Measurements from ENCODE around the gene OR2T33.
"Not testable (repeated sequence)": the region's sequence is repeated elsewhere in the genome, so short reads cannot be mapped to it uniquely, and the experiment has no call there.

Gene OR2T33

DNA sequence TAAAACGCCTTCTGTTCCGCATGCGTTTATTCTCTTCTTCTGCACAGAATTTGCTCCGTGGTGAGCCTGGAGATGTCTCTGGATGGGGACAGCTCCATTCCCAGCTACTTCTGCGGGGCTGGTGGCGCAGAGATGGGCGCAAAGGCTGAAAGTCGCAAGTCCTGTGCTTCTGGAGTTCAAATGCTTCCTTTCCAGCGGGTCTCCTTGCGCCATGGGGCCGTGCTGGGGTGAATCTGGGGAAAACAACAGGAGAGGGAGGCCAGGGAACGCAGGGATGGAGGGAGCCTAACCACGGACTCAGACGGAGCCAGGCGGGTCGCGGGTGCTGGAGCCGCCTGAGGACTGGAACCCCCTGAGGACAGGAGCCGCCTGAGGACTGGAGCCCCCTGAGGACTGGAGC is 28.3 kb upstream of the OR2T33 start:
- Histone ChIP-seq H3K9me2 (replicated peaks; ENCODE audit: insufficient read depth, low read length) (no peaks in the 10 kb centered on the region), H3K4me3 (ENCODE audit: low read length) (no peak overlapping the region), H3K79me2 (ENCODE audit: low read length) (no peaks in the 10 kb centered on the region), H3K9me3 (replicated peaks; ENCODE audit: insufficient read depth, low read length) (no peaks in the 10 kb centered on the region), H3F3A (ENCODE audit: insufficient read depth, low read length) (no peaks in the 10 kb centered on the region), H2AFZ (ENCODE audit: low read length) (no peak overlapping the region), H3K9ac (ENCODE audit: low read length) (no peak overlapping the region), H3K36me3 (replicated peaks; ENCODE audit: insufficient read depth, low read length) (no peaks in the 10 kb centered on the region), H3K4me1 (ENCODE audit: low read length) (no peaks in the 10 kb centered on the region), H3K27me3 (replicated peaks; ENCODE audit: insufficient read depth, low read length) (no peaks in the 10 kb centered on the region), H4K20me1 (ENCODE audit: insufficient read depth, low read length) (no peaks in the 10 kb centered on the region), H3K27ac (ENCODE audit: low read length) (no peak overlapping the region), H3K4me2 (ENCODE audit: low read depth, low read length) (no peak overlapping the region)
- DNase-seq: no peak
- no peak for TF ChIP-seq EZH2phosphoT487 (IDR thresholded peaks at IDR 0.05; ENCODE audit: low read length)
- TF ChIP-seq, protein P1, sequence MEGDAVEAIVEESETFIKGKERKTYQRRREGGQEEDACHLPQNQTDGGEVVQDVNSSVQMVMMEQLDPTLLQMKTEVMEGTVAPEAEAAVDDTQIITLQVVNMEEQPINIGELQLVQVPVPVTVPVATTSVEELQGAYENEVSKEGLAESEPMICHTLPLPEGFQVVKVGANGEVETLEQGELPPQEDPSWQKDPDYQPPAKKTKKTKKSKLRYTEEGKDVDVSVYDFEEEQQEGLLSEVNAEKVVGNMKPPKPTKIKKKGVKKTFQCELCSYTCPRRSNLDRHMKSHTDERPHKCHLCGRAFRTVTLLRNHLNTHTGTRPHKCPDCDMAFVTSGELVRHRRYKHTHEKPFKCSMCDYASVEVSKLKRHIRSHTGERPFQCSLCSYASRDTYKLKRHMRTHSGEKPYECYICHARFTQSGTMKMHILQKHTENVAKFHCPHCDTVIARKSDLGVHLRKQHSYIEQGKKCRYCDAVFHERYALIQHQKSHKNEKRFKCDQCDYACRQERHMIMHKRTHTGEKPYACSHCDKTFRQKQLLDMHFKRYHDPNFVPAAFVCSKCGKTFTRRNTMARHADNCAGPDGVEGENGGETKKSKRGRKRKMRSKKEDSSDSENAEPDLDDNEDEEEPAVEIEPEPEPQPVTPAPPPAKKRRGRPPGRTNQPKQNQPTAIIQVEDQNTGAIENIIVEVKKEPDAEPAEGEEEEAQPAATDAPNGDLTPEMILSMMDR (IDR thresholded peaks at IDR 0.05; ENCODE audit: low read length): no peak
- no peak for TF ChIP-seq EZH2 (optimal IDR thresholded peaks at IDR 0.05; ENCODE audit: low read depth, low read length)

DNA sequence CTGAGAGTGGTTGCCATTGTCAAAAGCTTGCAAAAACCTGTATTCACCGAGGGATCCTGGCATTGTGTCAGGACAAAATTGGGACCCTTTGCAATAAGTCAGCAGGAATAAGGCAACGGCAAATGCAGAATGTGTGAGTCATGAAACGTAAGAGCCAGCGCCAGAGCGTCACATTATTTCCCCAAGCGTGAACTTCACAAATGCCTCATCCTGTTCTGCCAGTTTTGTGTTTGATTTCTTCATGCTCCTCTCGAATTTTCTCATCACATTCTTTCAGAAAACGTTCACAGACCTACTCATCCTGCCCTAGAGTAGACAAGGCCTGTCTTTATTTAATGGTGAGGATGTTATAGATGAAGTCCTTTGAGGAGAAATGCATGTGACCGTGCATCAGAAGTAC is 27.9 kb upstream of the OR2T33 start:
- H3K9ac ChIP-seq (ENCODE audit: low read length); H4K20me1 ChIP-seq (ENCODE audit: insufficient read depth, low read length); H3K27ac ChIP-seq (ENCODE audit: low read length); H3K4me2 ChIP-seq (ENCODE audit: low read depth, low read length); H2AFZ ChIP-seq (ENCODE audit: low read length); H3K9me3 ChIP-seq (replicated peaks; ENCODE audit: insufficient read depth, low read length); H3K9me2 ChIP-seq (replicated peaks; ENCODE audit: insufficient read depth, low read length); H3K4me3 ChIP-seq (ENCODE audit: low read length); H3K27me3 ChIP-seq (replicated peaks; ENCODE audit: insufficient read depth, low read length); H3F3A ChIP-seq (ENCODE audit: insufficient read depth, low read length); H3K4me1 ChIP-seq (ENCODE audit: low read length); H3K79me2 ChIP-seq (ENCODE audit: low read length); DNase-seq; H3K36me3 ChIP-seq (replicated peaks; ENCODE audit: insufficient read depth, low read length): not testable (repeated sequence)

DNA sequence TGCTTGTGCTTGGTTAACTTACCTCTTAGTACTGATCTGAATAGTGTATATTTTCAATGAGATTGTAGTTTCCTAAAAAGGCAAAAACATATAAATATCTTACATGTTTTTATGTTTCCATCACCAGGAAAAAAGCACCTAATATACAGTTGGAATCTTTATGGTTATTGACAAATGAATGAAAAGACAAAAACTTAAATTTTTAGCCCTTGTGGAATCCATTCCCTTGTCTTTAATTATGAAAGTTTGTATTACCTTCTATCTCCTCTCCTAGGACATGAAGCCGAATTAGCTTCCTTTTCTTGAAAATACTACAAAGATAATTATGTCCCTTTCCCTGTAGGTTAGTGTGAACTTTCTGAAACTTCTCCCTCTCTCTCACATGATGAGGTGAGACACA is 25.5 kb upstream of the OR2T33 start, which contains the start of gene OR2T12:
TSS of gene OR2T12 (minus strand) at position 101 of the 400 bp plus-strand sequence. CDS start 7,846 bp downstream, outside the sequence.
- H3K9me3 ChIP-seq (replicated peaks; ENCODE audit: insufficient read depth, low read length): no peaks in the 10 kb centered on the region
- no peaks in the 10 kb centered on the region for H3K79me2 ChIP-seq (ENCODE audit: low read length)
- no peaks in the 10 kb centered on the region for H3K27me3 ChIP-seq (replicated peaks; ENCODE audit: insufficient read depth, low read length)
- no peaks in the 10 kb centered on the region for H4K20me1 ChIP-seq (ENCODE audit: insufficient read depth, low read length)
- H3K9me2 ChIP-seq (replicated peaks; ENCODE audit: insufficient read depth, low read length): no peaks in the 10 kb centered on the region
- H3K4me3 ChIP-seq (ENCODE audit: low read length): no peak within 1 kb of the TSS
- no peak within 1 kb of the TSS for H3K27ac ChIP-seq (ENCODE audit: low read length)
- TF ChIP-seq EZH2 (optimal IDR thresholded peaks at IDR 0.05; ENCODE audit: low read depth, low read length) (no peak), EZH2phosphoT487 (IDR thresholded peaks at IDR 0.05; ENCODE audit: low read length) (no peak)
- TF ChIP-seq, protein P1 (IDR thresholded peaks at IDR 0.05; ENCODE audit: low read length): no peak
- no peak within 1 kb of the TSS for H2AFZ ChIP-seq (ENCODE audit: low read length)
- no peaks in the 10 kb centered on the region for H3F3A ChIP-seq (ENCODE audit: insufficient read depth, low read length)
- no peak for DNase-seq
- H3K4me2 ChIP-seq (ENCODE audit: low read depth, low read length): no peak within 1 kb of the TSS
- no peak within 1 kb of the TSS for H3K9ac ChIP-seq (ENCODE audit: low read length)
- H3K36me3 ChIP-seq (replicated peaks; ENCODE audit: insufficient read depth, low read length): no peaks in the 10 kb centered on the region
- H3K4me1 ChIP-seq (ENCODE audit: low read length): no peaks in the 10 kb centered on the region

DNA sequence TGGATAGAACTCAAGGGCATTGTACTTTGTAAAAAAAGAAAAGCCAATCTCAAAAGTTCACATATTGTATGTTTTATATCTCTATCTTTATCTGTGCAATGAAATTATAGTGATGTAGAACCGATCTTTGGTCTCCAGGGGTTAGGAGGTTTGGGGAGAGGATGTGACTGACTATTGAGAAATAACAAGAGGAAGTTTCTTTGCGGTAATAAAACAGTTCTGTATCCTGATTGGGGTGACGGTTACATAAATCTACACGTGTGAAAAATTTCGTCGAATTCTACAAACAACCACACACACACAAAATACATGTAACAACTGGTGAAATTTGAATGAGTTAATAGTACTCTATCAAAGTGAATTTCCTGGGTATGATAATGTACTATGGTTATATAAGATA is 10.6 kb upstream of the OR2T33 start:
- H4K20me1 ChIP-seq (ENCODE audit: insufficient read depth, low read length): no peaks in the 10 kb centered on the region
- TF ChIP-seq EZH2phosphoT487 (IDR thresholded peaks at IDR 0.05; ENCODE audit: low read length): no peak

DNA sequence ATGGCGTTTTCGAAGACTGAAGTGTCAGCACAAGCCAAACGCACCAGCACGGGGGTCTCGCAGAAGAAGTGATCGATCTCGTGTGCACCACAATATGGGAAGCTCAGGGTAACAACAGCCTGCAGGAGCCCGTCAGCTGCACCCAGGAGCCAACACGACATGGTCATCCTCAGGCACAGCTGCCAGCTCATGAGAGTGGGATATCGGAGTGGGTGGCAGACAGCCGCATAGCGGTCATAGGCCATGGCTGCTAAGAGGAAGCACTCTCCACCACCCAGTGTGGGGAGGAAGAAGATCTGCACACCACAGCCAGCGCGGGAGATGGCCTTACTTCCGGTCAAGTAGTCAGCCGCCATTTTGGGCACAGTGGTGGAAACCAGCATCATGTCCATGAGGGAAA is 4.6 kb downstream of the OR2T33 start:
- not testable (repeated sequence) for H3K4me2 ChIP-seq (ENCODE audit: low read depth, low read length); H3K36me3 ChIP-seq (replicated peaks; ENCODE audit: insufficient read depth, low read length); H3K27ac ChIP-seq (ENCODE audit: low read length); H3K9me3 ChIP-seq (replicated peaks; ENCODE audit: insufficient read depth, low read length); DNase-seq; H3K4me1 ChIP-seq (ENCODE audit: low read length); H3K9ac ChIP-seq (ENCODE audit: low read length); H3K9me2 ChIP-seq (replicated peaks; ENCODE audit: insufficient read depth, low read length); H3K4me3 ChIP-seq (ENCODE audit: low read length); H3K79me2 ChIP-seq (ENCODE audit: low read length); H2AFZ ChIP-seq (ENCODE audit: low read length); H3K27me3 ChIP-seq (replicated peaks; ENCODE audit: insufficient read depth, low read length); H4K20me1 ChIP-seq (ENCODE audit: insufficient read depth, low read length); H3F3A ChIP-seq (ENCODE audit: insufficient read depth, low read length)

More for the DNA sequence above, 10.6 kb upstream of the OR2T33 start:
- no peaks in the 10 kb centered on the region for H3K9me3 ChIP-seq (replicated peaks; ENCODE audit: insufficient read depth, low read length)
- no peaks in the 10 kb centered on the region for H3K4me1 ChIP-seq (ENCODE audit: low read length)
- H3K79me2 ChIP-seq (ENCODE audit: low read length): no peaks in the 10 kb centered on the region
- H3K9ac ChIP-seq (ENCODE audit: low read length): no peak overlapping the region
- no peaks in the 10 kb centered on the region for H3K9me2 ChIP-seq (replicated peaks; ENCODE audit: insufficient read depth, low read length)
- no peak overlapping the region for H3K4me2 ChIP-seq (ENCODE audit: low read depth, low read length)
- H3F3A ChIP-seq (ENCODE audit: insufficient read depth, low read length): no peaks in the 10 kb centered on the region
- no peak for DNase-seq
- no peak overlapping the region for H3K27ac ChIP-seq (ENCODE audit: low read length)
- no peaks in the 10 kb centered on the region for H3K27me3 ChIP-seq (replicated peaks; ENCODE audit: insufficient read depth, low read length)
- no peak overlapping the region for H2AFZ ChIP-seq (ENCODE audit: low read length)
- no peaks in the 10 kb centered on the region for H3K36me3 ChIP-seq (replicated peaks; ENCODE audit: insufficient read depth, low read length)
- no peak overlapping the region for H3K4me3 ChIP-seq (ENCODE audit: low read length)
